HG03135 (cell line): ENCODE data around the gene NUDT13.
"Not testable (repeated sequence)": the region's sequence is repeated elsewhere in the genome, so short reads cannot be mapped to it uniquely, and the experiment has no call there.

ENCODE experiments used
- ATAC-seq: cut with Tn5 transposase; IDR thresholded peaks from one replicate; pipeline ENCODE4 v1.9.1; 2021; ENCODE audit warnings: mild to moderate bottlenecking, moderate library complexity; ENCODE audit not compliant: unreplicated experiment

Gene NUDT13

DNA sequence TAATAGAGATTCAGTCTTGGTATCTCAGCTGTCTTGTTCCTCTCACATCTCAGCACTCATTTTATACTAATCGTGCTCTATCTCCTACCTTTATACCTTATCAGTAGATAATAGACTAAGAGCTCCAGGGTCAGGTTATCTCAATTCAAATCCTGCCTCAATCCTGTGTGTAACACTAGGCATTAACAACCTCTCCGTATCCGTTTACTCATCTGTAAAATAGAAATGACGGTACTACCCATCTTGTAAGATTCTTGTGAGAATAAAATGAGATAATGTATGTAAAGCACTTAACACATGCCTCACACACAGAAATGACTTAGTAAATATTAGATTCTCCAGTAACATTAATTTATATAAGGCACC lies 13.0 kb upstream of the NUDT13 start:
- ATAC-seq, result no peak

- no peak for ATAC-seq
Observed at GRCh38 chr10:73099141-73099540, 11.1 kb upstream of the NUDT13 start.

DNA sequence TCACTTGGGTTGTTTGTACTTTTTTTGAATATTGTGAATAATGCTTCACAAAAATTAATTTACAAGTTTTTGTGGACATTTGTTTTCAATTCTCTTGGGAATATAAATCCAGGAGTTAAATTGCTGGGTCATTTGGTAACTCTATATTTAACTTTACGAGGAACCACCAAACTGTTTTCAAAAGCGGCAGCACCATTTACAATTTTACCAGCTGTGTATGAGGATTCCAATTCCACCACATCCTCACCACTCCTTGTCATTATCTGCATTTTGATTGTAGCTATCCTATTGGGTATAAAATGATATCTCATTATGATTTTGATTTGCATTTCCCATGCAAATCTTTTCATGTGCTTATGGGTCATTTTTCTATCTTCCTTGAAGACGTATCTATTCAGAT lies 4.0 kb upstream of the NUDT13 start:
- no peak for ATAC-seq

GRCh38 chr10:73109248-73109652 lies 1.0 kb upstream of the NUDT13 start:
- not testable (repeated sequence) for ATAC-seq

DNA sequence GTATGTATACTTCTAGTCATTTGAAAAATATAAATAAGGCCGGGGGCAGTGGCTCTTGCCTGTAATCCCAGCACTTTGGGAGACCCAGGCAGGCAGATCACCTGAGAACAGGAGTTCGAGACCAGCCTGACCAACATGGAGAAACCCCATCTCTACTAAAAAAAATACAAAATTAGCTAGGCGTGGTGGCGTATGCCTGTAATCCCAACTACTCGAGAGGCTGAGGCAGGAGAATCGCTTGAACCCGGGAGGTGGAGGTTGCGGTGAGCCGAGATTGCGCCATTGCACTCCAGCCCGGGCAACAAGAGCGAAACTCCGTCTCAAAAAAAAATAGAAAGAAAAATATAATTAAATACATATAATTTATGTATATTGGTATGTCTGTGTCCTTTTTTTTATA lies 1.8 kb downstream of the NUDT13 start:
- ATAC-seq, result not testable (repeated sequence)

DNA sequence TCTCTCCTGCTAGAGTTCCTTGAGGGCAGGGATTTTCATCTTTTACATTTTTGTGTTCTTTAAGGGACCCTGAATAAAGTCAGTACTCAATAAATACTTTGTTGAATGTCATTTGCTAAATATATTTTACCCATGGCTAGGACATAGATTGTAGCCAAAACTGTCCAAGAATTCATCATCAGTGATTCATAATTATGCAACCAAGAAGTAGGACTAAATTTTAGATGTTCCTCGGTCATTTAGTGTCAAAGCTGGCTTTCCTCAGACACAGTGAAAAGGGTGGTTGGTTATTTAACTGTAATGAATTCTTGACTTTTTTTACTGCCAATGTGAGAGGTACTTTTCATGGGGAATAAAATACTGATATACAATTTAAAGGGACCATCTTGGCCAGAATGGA lies 3.3 kb downstream of the NUDT13 start:
- ATAC-seq, result no peak

GRCh38 chr10:73116017-73116416 lies 5.8 kb downstream of the NUDT13 start:
- no peak for ATAC-seq

GRCh38 chr10:73117976-73118743 lies 7.9 kb downstream of the NUDT13 start:
- peak; percentile 85 for ATAC-seq

DNA sequence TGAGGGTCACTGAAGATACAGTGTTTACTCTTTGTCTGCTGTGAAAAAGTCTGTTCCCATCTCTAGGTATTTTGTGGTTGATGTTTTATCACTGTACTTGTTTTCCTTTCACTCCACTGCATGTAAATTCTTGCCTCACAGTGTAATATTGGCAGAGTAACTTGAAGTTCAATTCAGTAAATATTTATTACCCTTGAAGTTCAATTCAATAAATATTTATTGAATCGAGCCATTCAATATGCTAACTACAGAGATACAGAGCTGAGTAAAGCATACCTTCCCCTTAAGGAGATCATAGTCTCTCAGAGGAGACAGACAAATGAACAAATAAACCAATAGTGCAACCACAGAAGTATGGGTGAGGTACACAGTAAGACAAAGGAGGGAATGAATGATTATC lies 9.2 kb downstream of the NUDT13 start:
- ATAC-seq, result no peak

DNA sequence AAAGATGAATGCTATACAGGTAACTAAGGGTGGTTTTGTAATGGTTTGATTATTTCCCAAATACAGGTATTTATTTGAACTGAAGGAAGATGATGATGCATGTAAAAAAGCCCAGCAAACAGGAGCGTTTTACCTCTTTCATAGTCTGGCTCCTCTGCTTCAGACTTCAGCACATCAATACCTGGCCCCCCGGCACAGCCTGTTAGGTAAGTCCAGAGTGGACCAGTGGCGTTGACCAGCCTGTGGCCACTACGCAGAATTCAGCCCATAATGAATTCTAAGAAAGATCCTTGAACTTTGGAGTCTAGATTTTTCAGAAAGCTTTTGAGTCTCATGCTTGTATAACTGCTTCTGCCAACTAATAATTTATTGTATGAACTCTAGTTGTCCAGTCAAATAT lies 9.7 kb downstream of the NUDT13 start:
- no peak for ATAC-seq

- ATAC-seq, result no peak
Observed at GRCh38 chr10:73126343-73126742, 16.1 kb downstream of the NUDT13 start.

DNA sequence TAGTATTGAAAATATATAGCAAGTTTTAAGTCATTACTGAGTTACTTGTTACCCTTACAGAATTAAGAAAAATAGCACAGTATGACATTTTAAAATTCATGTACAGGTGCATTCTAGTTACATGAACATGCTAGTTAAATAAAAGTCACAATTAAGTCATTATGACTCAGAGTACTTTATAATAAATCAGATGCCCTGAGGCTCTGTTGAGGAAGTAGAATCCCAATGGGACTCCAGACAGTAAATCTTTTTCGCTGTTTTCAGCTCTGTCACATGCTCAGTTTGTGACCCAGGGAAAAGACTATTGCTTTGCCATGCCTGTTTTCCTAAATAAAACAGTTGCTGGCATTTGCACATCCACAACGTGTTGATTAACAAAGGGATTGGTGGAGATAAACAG lies 21.0 kb downstream of the NUDT13 start:
- ATAC-seq, result no peak

- no peak for ATAC-seq
Observed at GRCh38 chr10:73131913-73132686, 21.8 kb downstream of the NUDT13 start.

GRCh38 chr10:73134727-73135126 lies 24.5 kb downstream of the NUDT13 start:
- no peak for ATAC-seq

DNA sequence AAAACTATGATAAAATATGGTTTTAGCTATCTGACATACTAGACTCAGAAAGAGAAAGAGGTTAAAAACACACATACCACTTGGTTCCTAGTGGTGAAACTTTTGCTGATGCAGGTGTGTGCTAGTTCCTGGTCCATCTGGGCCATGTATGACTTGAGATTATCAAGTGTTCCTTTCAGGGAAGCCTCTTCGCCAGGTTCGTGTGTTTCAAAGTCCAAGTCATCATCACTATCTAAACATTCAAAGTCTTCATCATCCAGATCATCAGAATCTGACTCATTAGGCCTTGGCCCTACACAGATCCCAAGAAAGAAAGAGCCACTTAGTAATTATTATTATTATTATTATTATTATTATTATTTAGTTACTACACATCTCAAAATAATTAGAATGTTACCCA lies 26.4 kb downstream of the NUDT13 start:
- ATAC-seq, result no peak

GRCh38 chr10:73139251-73139650 lies 29.0 kb downstream of the NUDT13 start:
- ATAC-seq, result no peak

GRCh38 chr10:73141603-73142002 lies 31.3 kb downstream of the NUDT13 start:
- ATAC-seq, result no peak

- ATAC-seq, result not testable (repeated sequence)
Observed at GRCh38 chr10:73150633-73151413, 40.6 kb downstream of the NUDT13 start.

GRCh38 chr10:73152009-73152408 lies 41.8 kb downstream of the NUDT13 start:
- no peak for ATAC-seq

GRCh38 chr10:73156054-73156453 lies 45.8 kb downstream of the NUDT13 start:
- ATAC-seq, result no peak

GRCh38 chr10:73159038-73159648 lies 48.9 kb downstream of the NUDT13 start:
- no peak for ATAC-seq
